ENCODE data around the gene TSSK6. TPM values are rescaled to one million over a fixed set of nuclear protein-coding genes. Genes with fewer than 3 reads are reported as not detected.

The TSSK6 gene
- total RNA-seq, 1 donor from 2014 or later: 1.7 TPM

- DNase-seq (ENCODE audit: low spot score): no peak
Measured at GRCh38 chr19:19544954-19545591, 29.7 kb upstream of the TSSK6 start.

- DNase-seq (ENCODE audit: low spot score): no peak
Measured at GRCh38 chr19:19544257-19544953, 29.1 kb upstream of the TSSK6 start.

GRCh38 chr19:19543640-19544039, 28.3 kb upstream of the TSSK6 start:
- DNase-seq (ENCODE audit: low spot score): no peak

- DNase-seq (ENCODE audit: low spot score): no peak
Measured at GRCh38 chr19:19543101-19543500, 27.8 kb upstream of the TSSK6 start.

- DNase-seq (ENCODE audit: low spot score): no peak
Measured at GRCh38 chr19:19542507-19542906, 27.2 kb upstream of the TSSK6 start.

GRCh38 chr19:19541616-19542015, 26.3 kb upstream of the TSSK6 start:
- DNase-seq (ENCODE audit: low spot score): no peak

- DNase-seq (ENCODE audit: low spot score): no peak
Measured at GRCh38 chr19:19540715-19541515, 25.6 kb upstream of the TSSK6 start.

- peak; percentile 54 for DNase-seq (ENCODE audit: low spot score)
Measured at GRCh38 chr19:19540064-19540714, 24.8 kb upstream of the TSSK6 start.

- no peak for DNase-seq (ENCODE audit: low spot score)
Measured at GRCh38 chr19:19539698-19540063, 24.3 kb upstream of the TSSK6 start.

- no peak for DNase-seq (ENCODE audit: low spot score)
Measured at GRCh38 chr19:19538785-19539166, 23.4 kb upstream of the TSSK6 start.

- DNase-seq (ENCODE audit: low spot score): no peak
Measured at GRCh38 chr19:19538061-19538784, 22.9 kb upstream of the TSSK6 start, which contains the start of gene CILP2. Gene CILP2, plus strand, starts transcription at chr19:19538265. Its CDS starts 85 bp downstream, at chr19:19538350.

GRCh38 chr19:19537075-19538048, 22.0 kb upstream of the TSSK6 start:
- DNase-seq (ENCODE audit: low spot score): no peak

- no peak for DNase-seq (ENCODE audit: low spot score)
Measured at GRCh38 chr19:19535311-19536191, 20.2 kb upstream of the TSSK6 start.

- no peak for DNase-seq (ENCODE audit: low spot score)
Measured at GRCh38 chr19:19534556-19535265, 19.4 kb upstream of the TSSK6 start.

GRCh38 chr19:19533841-19534240, 18.5 kb upstream of the TSSK6 start:
- DNase-seq (ENCODE audit: low spot score): no peak

GRCh38 chr19:19532806-19533701, 17.7 kb upstream of the TSSK6 start:
- DNase-seq (ENCODE audit: low spot score): no peak
